PC-9 (cell line): ENCODE measurements around the gene GEMIN5. TPM values are rescaled to one million over a fixed set of nuclear protein-coding genes. Genes with fewer than 3 reads are reported as not detected.

Source experiments
- BruUV-seq: library from RNA; stranded (reverse); fragments of 400-500 nt; replicated peaks from 2 replicates; lab custom pipeline; 2021; lab: Mats Ljungman, UMichigan
- CTCF ChIA-PET: fragments of 300-600 bp; sonication (Branson Sonifier 250); formaldehyde crosslinking; loops from one replicate; lab custom pipeline; 2022; ENCODE audit warnings: antibody characterized with exemption; lab: Charles Lee
- POLR2A ChIA-PET: fragments of 300-600 bp; sonication (Branson Sonifier 250); formaldehyde crosslinking; loops from one replicate; lab custom pipeline; 2022; ENCODE audit warnings: antibody characterized with exemption; ENCODE audit not compliant: unreplicated experiment; lab: Charles Lee
- DNase-seq, 2 experiments: peaks; one replicate each; pipeline versions ENCODE4 v3.0.0 to v3.0.0-alpha.2; 2015 to 2022; ENCODE audit warnings: mixed read lengths in 1 of 2
- H2AFZ ChIP-seq: fragments of 200-600 bp; sonication (generic); 2 replicates; pipeline ENCODE4 v1.8.1; 2017; ENCODE audit warnings: antibody characterized with exemption
- H3F3A ChIP-seq: fragments of 200-600 bp; sonication (generic); 2 replicates; pipeline ENCODE4 v1.8.1; 2017; ENCODE audit warnings: antibody characterized with exemption, mild to moderate bottlenecking, low read depth; ENCODE audit not compliant: insufficient read depth
- H3K27ac ChIP-seq: fragments of 200-600 bp; sonication (generic); 2 replicates; pipeline ENCODE4 v1.6.1; 2016; ENCODE audit warnings: mixed run types
- H3K27me3 ChIP-seq: fragments of 200-600 bp; sonication (generic); 2 replicates; pipeline ENCODE4 v1.6.1; 2016; ENCODE audit warnings: low read depth, mixed run types; ENCODE audit not compliant: insufficient read depth
- H3K36me3 ChIP-seq: fragments of 200-600 bp; sonication (generic); 2 replicates; pipeline ENCODE4 v1.6.1; 2016; ENCODE audit warnings: low read depth, mixed run types
- H3K4me1 ChIP-seq: fragments of 200-600 bp; sonication (generic); replicated peaks from 2 replicates; pipeline ENCODE4 v1.6.1; 2016; ENCODE audit warnings: mixed run types; ENCODE audit not compliant: insufficient read depth
- H3K4me2 ChIP-seq: fragments of 200-600 bp; sonication (generic); 2 replicates; pipeline ENCODE4 v1.6.1; 2017; ENCODE audit warnings: mixed run types
- H3K4me3 ChIP-seq: fragments of 200-600 bp; sonication (generic); 2 replicates; pipeline ENCODE4 v1.6.1; 2016; ENCODE audit warnings: mixed run types
- H3K79me2 ChIP-seq: fragments of 200-600 bp; sonication (generic); 2 replicates; pipeline ENCODE4 v1.6.1; 2017; ENCODE audit warnings: low read depth, mixed run types
- H3K9me2 ChIP-seq: fragments of 200-600 bp; sonication (generic); 2 replicates; pipeline ENCODE4 v1.8.1; 2017; ENCODE audit warnings: mild to moderate bottlenecking; ENCODE audit not compliant: insufficient read depth
- H3K9me3 ChIP-seq: fragments of 200-600 bp; sonication (generic); 2 replicates; pipeline ENCODE4 v1.8.1; 2016; ENCODE audit warnings: low read depth; ENCODE audit not compliant: insufficient read depth
- H4K20me1 ChIP-seq: fragments of 200-600 bp; sonication (generic); 2 replicates; pipeline ENCODE4 v1.8.1; 2017; ENCODE audit not compliant: insufficient read depth
- CTCF ChIP-seq: fragments of 200-600 bp; sonication (generic); conservative IDR thresholded peaks from 2 replicates; pipeline ENCODE4 v1.6.1; 2017; ENCODE audit warnings: mixed run types, antibody characterized with exemption, mild to moderate bottlenecking, moderate library complexity
- EZH2 ChIP-seq: fragments of 200-600 bp; sonication (generic); IDR thresholded peaks from 2 replicates; pipeline ENCODE4 v1.8.0; 2017; ENCODE audit warnings: antibody characterized with exemption, low read depth
- intact Hi-C: fragments of 100-400 bp; cut with micrococcal nuclease; formaldehyde crosslinking; loops from one replicate; pipeline ENCODE4 v1.10.0; 2022; ENCODE audit not compliant: unreplicated experiment
- total RNA-seq: library from RNA; stranded (reverse); gene quantifications from 2 replicates; pipeline ENCODE4 v1.2.3, GENCODE V29; 2021

The GEMIN5 gene
- total RNA-seq, 1 experiment from 2014 or later: 18.6 TPM

GRCh38 chr5:154842689-154843530 is 95.1 kb downstream of the GEMIN5 start:
- intact Hi-C loops: no loop called here
- Histone ChIP-seq H3K27me3 (no peaks in the 10 kb centered on the region), H3K36me3 (no peaks in the 10 kb centered on the region), H3K4me2 (no peak overlapping the region), H3K79me2 (no peaks in the 10 kb centered on the region), H3F3A (peaks cover 4% of the 10 kb centered on the region; the same call in 1 of the 2 replicates), H3K9me2 (no peaks in the 10 kb centered on the region), H3K27ac (no peak overlapping the region), H3K4me3 (no peak overlapping the region), H4K20me1 (no peaks in the 10 kb centered on the region), H3K9me3 (no peaks in the 10 kb centered on the region), H2AFZ (no peak overlapping the region), H3K4me1 (no peaks in the 10 kb centered on the region)
- BruUV-seq: no TSS peak
- TF ChIP-seq CTCF (no peak), EZH2 (no peak)
- CTCF ChIA-PET: no interaction called here
- no peak for DNase-seq
- POLR2A ChIA-PET: interaction anchor here (0.6 to 0.7 kb wide), 2 partner anchors 17 to 757 kb away, joined by 4 read pairs; no protein-coding TSS in a partner anchor

GRCh38 chr5:154841273-154841661 is 96.7 kb downstream of the GEMIN5 start:
- H3K36me3 ChIP-seq: no peaks in the 10 kb centered on the region
- no peak for DNase-seq
- no peaks in the 10 kb centered on the region for H3K79me2 ChIP-seq
- H3K9me3 ChIP-seq: no peaks in the 10 kb centered on the region
- no peaks in the 10 kb centered on the region for H3K9me2 ChIP-seq
- H3K4me2 ChIP-seq: no peak overlapping the region
- H3K27ac ChIP-seq: no peak overlapping the region
- intact Hi-C loops: no loop called here
- no peaks in the 10 kb centered on the region for H3K27me3 ChIP-seq
- H3K4me1 ChIP-seq: no peaks in the 10 kb centered on the region
- peaks cover 4% of the 10 kb centered on the region; the same call in 1 of the 2 replicates for H3F3A ChIP-seq
- CTCF ChIA-PET: no interaction called here
- TF ChIP-seq EZH2: no peak
- TF ChIP-seq CTCF: no peak
- H2AFZ ChIP-seq: no peak overlapping the region
- no peaks in the 10 kb centered on the region for H4K20me1 ChIP-seq
- POLR2A ChIA-PET: no interaction called here
- no peak overlapping the region for H3K4me3 ChIP-seq
- BruUV-seq: no TSS peak

GRCh38 chr5:154840435-154841272 is 97.4 kb downstream of the GEMIN5 start:
- H3K27me3 ChIP-seq: no peaks in the 10 kb centered on the region
- TF ChIP-seq CTCF: no peak
- TF ChIP-seq EZH2: no peak
- no peak overlapping the region for H3K4me2 ChIP-seq
- no peaks in the 10 kb centered on the region for H4K20me1 ChIP-seq
- H3K9me2 ChIP-seq: no peaks in the 10 kb centered on the region
- H3K79me2 ChIP-seq: no peaks in the 10 kb centered on the region
- intact Hi-C loops: no loop called here
- peaks cover 4% of the 10 kb centered on the region; the same call in 1 of the 2 replicates for H3F3A ChIP-seq
- H3K4me3 ChIP-seq: no peak overlapping the region
- H3K36me3 ChIP-seq: no peaks in the 10 kb centered on the region
- H2AFZ ChIP-seq: no peak overlapping the region
- BruUV-seq: no TSS peak
- no peaks in the 10 kb centered on the region for H3K4me1 ChIP-seq
- no peaks in the 10 kb centered on the region for H3K9me3 ChIP-seq
- no peak overlapping the region for H3K27ac ChIP-seq
- CTCF ChIA-PET: interaction anchor here (0.7 kb wide), 1 partner anchor 31 kb away, joined by 3 read pairs; no protein-coding TSS in a partner anchor
- POLR2A ChIA-PET: no interaction called here
- DNase-seq: no peak
